Measurements from ENCODE around the gene DBNL. TPM values are rescaled to one million over a fixed set of nuclear protein-coding genes. Genes with fewer than 3 reads are reported as not detected.
A peak's percentile ranks its signal among the peaks of the same experiment; 100 is the strongest.

DBNL gene
- total and polyA plus RNA-seq, 3 donors from 2014 or later = 50.0 to 72.7 (median 61.4) TPM

- H3K4me1 ChIP-seq = peaks cover 14% of the 10 kb centered on the region
- no peaks in the 10 kb centered on the region for H3K9me3 ChIP-seq
- no peak overlapping the region for H3K4me3 ChIP-seq
- H3K36me3 ChIP-seq (ENCODE audit: low read depth, missing control alignments) = no peaks in the 10 kb centered on the region
- intact Hi-C loops (cut with DNase I; ENCODE audit: low total_unique reads) = no loop called here
- 72 to 74% methylated on average over 6 to 8 of the region's 8 CpGs for WGBS, 2 donors
- H3K27ac ChIP-seq = peak overlapping the region in 1 of 2 donors; percentile 94
- no peak for DNase-seq
- TF ChIP-seq POLR2A (IDR thresholded peaks at IDR 0.05) (no peak), CTCF (IDR thresholded peaks at IDR 0.05) (no peak)
- no peaks in the 10 kb centered on the region for H3K27me3 ChIP-seq
Observed at GRCh38 chr7:44102846-44103565, 58.5 kb downstream of the DBNL start.

- Histone ChIP-seq H3K36me3 (ENCODE audit: low read depth, missing control alignments) (no peaks in the 10 kb centered on the region), H3K4me3 (peak overlapping the region in 1 of 2 donors; percentile 66), H3K27ac (peak overlapping the region; percentile 80 to 94), H3K27me3 (no peaks in the 10 kb centered on the region), H3K4me1 (peaks cover 14% of the 10 kb centered on the region), H3K9me3 (no peaks in the 10 kb centered on the region)
- intact Hi-C loops (cut with DNase I; ENCODE audit: low total_unique reads) = no loop called here
- no peak for TF ChIP-seq POLR2A (IDR thresholded peaks at IDR 0.05)
- TF ChIP-seq CTCF (IDR thresholded peaks at IDR 0.05) = no peak
- 59% methylated on average over 8 of the region's 8 CpGs; no CpG with 5 or more reads in 1 of the 2 donors for WGBS, 2 donors
- no peak for DNase-seq
Observed at GRCh38 chr7:44103566-44103922, 59.0 kb downstream of the DBNL start.

- no peak for DNase-seq
- H3K9me3 ChIP-seq = no peaks in the 10 kb centered on the region
- 2 to 5% methylated on average over 20 to 81 of the region's 87 CpGs for WGBS, 2 donors
- peaks cover 14% of the 10 kb centered on the region for H3K4me1 ChIP-seq
- peak within 1 kb of the TSS; percentile 80 to 94 for H3K27ac ChIP-seq
- intact Hi-C loops (cut with DNase I; ENCODE audit: low total_unique reads) = no loop called here
- H3K36me3 ChIP-seq (ENCODE audit: low read depth, missing control alignments) = no peaks in the 10 kb centered on the region
- no peaks in the 10 kb centered on the region for H3K27me3 ChIP-seq
- TF ChIP-seq CTCF (IDR thresholded peaks at IDR 0.05) (no peak), POLR2A (IDR thresholded peaks at IDR 0.05) (no peak)
- peak within 1 kb of the TSS; percentile 61 to 66 for H3K4me3 ChIP-seq
Observed at GRCh38 chr7:44103923-44104859, 59.7 kb downstream of the DBNL start, which contains the start of gene AEBP1. Gene AEBP1 (plus strand): TSS chr7:44104345. CDS start chr7:44104666, 321 bp downstream.

- H3K4me3 ChIP-seq = peak overlapping the region; percentile 61 to 66
- intact Hi-C loops (cut with DNase I; ENCODE audit: low total_unique reads) = no loop called here
- no peak for DNase-seq
- H3K36me3 ChIP-seq (ENCODE audit: low read depth, missing control alignments) = no peaks in the 10 kb centered on the region
- H3K4me1 ChIP-seq = peaks cover 14% of the 10 kb centered on the region
- 19 to 30% methylated on average over 7 to 28 of the region's 28 CpGs for WGBS, 2 donors
- no peaks in the 10 kb centered on the region for H3K9me3 ChIP-seq
- H3K27ac ChIP-seq = peak overlapping the region; percentile 80 to 94
- no peak for TF ChIP-seq POLR2A (IDR thresholded peaks at IDR 0.05)
- TF ChIP-seq CTCF (IDR thresholded peaks at IDR 0.05) = no peak
- H3K27me3 ChIP-seq = no peaks in the 10 kb centered on the region
Observed at GRCh38 chr7:44104860-44105771, 60.6 kb downstream of the DBNL start.

Measured in testis (tissue), 3 donors.